HCT116 (cell line): ENCODE results near the gene PPP2R5C.

Source experiments
- EZH2phosphoT487 ChIP-seq: fragments of 200-600 bp; IDR thresholded peaks from 2 replicates; pipeline ENCODE4 v1.6.1; 2018; ENCODE audit warnings: antibody characterized with exemption, borderline replicate concordance
- JUND ChIP-seq: IDR thresholded peaks from 2 replicates; pipeline ENCODE4 v1.6.1; 2012
- POLR2A ChIP-seq: IDR thresholded peaks from 2 replicates; pipeline ENCODE4 v1.7.0; 2011; ENCODE audit warnings: borderline replicate concordance; ENCODE audit not compliant: insufficient read depth, insufficient read length; ENCODE audit errors: extremely low read depth
- POLR2AphosphoS5 ChIP-seq: IDR thresholded peaks from 2 replicates; pipeline ENCODE4 v1.6.1; 2011; ENCODE audit warnings: mild to moderate bottlenecking, low read depth, low read length, moderate library complexity
- SRF ChIP-seq: IDR thresholded peaks from 2 replicates; pipeline ENCODE4 v1.6.1; 2012; ENCODE audit warnings: low read depth
- TCF7L2 ChIP-seq: IDR thresholded peaks from 2 replicates; pipeline ENCODE4 v1.7.0; 2011; ENCODE audit warnings: borderline replicate concordance, inconsistent platforms; ENCODE audit not compliant: insufficient read depth, insufficient read length; ENCODE audit errors: extremely low read depth
- YY1 ChIP-seq: IDR thresholded peaks from 2 replicates; pipeline ENCODE4 v1.6.1; 2011; ENCODE audit warnings: low read length, low read depth, moderate library complexity, mild to moderate bottlenecking; ENCODE audit not compliant: insufficient replicate concordance; ENCODE audit errors: extremely low read depth
- ZNF274 ChIP-seq: fragments of 200-500 bp; sonication (Bioruptor generic); IDR thresholded peaks from 2 replicates; pipeline ENCODE4 v1.6.1; 2014; ENCODE audit warnings: mild to moderate bottlenecking, low read depth, low read length, inconsistent platforms
- TF ChIP-seq, protein P1 (sequence below), 3 experiments: fragments of 200-600 bp in 1 of 3; sonication (generic) in 1 of 3; IDR thresholded peaks in 2 of 3; conservative IDR thresholded peaks in 1 of 3; 2 replicates each; pipeline ENCODE4 v1.5.1; 2012 to 2017; ENCODE audit warnings: low read depth in 2 of 3, low read length in 2 of 3, antibody characterized with exemption in 1 of 3, borderline replicate concordance in 1 of 3, control low read depth in 1 of 3, mild to moderate bottlenecking in 1 of 3, mixed read lengths in 1 of 3, mixed run types in 1 of 3, moderate library complexity in 1 of 3; ENCODE audit not compliant: insufficient read depth in 1 of 3
- TF ChIP-seq, protein P2 (sequence below): IDR thresholded peaks from 2 replicates; pipeline ENCODE4 v1.6.1; 2012
- TF ChIP-seq, protein P3 (sequence below): IDR thresholded peaks from 2 replicates; pipeline ENCODE4 v1.6.1; 2012
- TF ChIP-seq, protein P4 (sequence below): IDR thresholded peaks from 2 replicates; pipeline ENCODE4 v1.6.1; 2012; ENCODE audit warnings: low read depth

- TF ChIP-seq, protein P1, sequence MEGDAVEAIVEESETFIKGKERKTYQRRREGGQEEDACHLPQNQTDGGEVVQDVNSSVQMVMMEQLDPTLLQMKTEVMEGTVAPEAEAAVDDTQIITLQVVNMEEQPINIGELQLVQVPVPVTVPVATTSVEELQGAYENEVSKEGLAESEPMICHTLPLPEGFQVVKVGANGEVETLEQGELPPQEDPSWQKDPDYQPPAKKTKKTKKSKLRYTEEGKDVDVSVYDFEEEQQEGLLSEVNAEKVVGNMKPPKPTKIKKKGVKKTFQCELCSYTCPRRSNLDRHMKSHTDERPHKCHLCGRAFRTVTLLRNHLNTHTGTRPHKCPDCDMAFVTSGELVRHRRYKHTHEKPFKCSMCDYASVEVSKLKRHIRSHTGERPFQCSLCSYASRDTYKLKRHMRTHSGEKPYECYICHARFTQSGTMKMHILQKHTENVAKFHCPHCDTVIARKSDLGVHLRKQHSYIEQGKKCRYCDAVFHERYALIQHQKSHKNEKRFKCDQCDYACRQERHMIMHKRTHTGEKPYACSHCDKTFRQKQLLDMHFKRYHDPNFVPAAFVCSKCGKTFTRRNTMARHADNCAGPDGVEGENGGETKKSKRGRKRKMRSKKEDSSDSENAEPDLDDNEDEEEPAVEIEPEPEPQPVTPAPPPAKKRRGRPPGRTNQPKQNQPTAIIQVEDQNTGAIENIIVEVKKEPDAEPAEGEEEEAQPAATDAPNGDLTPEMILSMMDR (IDR thresholded peaks at IDR 0.05 in 2 of 3, conservative IDR thresholded peaks at IDR 0.05 in 1 of 3; ENCODE audit: borderline replicate concordance in 1 of 3, insufficient read depth in 1 of 3, low read depth in 2 of 3, low read length in 2 of 3) = no peak
- TF ChIP-seq POLR2A (no peak), SRF (no peak), POLR2AphosphoS5 (no peak), TCF7L2 (no peak), ZNF274 (no peak), EZH2phosphoT487 (no peak), YY1 (no peak), JUND (no peak)
- TF ChIP-seq, protein P2, sequence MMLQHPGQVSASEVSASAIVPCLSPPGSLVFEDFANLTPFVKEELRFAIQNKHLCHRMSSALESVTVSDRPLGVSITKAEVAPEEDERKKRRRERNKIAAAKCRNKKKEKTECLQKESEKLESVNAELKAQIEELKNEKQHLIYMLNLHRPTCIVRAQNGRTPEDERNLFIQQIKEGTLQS = no peak
- TF ChIP-seq, protein P3, sequence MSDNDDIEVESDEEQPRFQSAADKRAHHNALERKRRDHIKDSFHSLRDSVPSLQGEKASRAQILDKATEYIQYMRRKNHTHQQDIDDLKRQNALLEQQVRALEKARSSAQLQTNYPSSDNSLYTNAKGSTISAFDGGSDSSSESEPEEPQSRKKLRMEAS = no peak
- TF ChIP-seq, protein P4, sequence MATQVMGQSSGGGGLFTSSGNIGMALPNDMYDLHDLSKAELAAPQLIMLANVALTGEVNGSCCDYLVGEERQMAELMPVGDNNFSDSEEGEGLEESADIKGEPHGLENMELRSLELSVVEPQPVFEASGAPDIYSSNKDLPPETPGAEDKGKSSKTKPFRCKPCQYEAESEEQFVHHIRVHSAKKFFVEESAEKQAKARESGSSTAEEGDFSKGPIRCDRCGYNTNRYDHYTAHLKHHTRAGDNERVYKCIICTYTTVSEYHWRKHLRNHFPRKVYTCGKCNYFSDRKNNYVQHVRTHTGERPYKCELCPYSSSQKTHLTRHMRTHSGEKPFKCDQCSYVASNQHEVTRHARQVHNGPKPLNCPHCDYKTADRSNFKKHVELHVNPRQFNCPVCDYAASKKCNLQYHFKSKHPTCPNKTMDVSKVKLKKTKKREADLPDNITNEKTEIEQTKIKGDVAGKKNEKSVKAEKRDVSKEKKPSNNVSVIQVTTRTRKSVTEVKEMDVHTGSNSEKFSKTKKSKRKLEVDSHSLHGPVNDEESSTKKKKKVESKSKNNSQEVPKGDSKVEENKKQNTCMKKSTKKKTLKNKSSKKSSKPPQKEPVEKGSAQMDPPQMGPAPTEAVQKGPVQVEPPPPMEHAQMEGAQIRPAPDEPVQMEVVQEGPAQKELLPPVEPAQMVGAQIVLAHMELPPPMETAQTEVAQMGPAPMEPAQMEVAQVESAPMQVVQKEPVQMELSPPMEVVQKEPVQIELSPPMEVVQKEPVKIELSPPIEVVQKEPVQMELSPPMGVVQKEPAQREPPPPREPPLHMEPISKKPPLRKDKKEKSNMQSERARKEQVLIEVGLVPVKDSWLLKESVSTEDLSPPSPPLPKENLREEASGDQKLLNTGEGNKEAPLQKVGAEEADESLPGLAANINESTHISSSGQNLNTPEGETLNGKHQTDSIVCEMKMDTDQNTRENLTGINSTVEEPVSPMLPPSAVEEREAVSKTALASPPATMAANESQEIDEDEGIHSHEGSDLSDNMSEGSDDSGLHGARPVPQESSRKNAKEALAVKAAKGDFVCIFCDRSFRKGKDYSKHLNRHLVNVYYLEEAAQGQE = no peak
Measured at GRCh38 chr14:101876555-101876938, 115.0 kb downstream of the PPP2R5C start.
